ENCODE data around the gene PDRG1.
A peak's percentile ranks its signal among the peaks of the same experiment; 100 is the strongest.
"Not testable (repeated sequence)": the region's sequence is repeated elsewhere in the genome, so short reads cannot be mapped to it uniquely, and the experiment has no call there.

PDRG1 gene

GRCh38 chr20:31966991-31967655 is 15.3 kb upstream of the PDRG1 start:
- no peak for DNase-seq (ENCODE audit: low spot score)

- no peak for DNase-seq (ENCODE audit: low spot score)
Measured at GRCh38 chr20:31963889-31964288, 12.0 kb upstream of the PDRG1 start.

- DNase-seq (ENCODE audit: low spot score): no peak
Measured at GRCh38 chr20:31962761-31963160, 10.9 kb upstream of the PDRG1 start.

DNA sequence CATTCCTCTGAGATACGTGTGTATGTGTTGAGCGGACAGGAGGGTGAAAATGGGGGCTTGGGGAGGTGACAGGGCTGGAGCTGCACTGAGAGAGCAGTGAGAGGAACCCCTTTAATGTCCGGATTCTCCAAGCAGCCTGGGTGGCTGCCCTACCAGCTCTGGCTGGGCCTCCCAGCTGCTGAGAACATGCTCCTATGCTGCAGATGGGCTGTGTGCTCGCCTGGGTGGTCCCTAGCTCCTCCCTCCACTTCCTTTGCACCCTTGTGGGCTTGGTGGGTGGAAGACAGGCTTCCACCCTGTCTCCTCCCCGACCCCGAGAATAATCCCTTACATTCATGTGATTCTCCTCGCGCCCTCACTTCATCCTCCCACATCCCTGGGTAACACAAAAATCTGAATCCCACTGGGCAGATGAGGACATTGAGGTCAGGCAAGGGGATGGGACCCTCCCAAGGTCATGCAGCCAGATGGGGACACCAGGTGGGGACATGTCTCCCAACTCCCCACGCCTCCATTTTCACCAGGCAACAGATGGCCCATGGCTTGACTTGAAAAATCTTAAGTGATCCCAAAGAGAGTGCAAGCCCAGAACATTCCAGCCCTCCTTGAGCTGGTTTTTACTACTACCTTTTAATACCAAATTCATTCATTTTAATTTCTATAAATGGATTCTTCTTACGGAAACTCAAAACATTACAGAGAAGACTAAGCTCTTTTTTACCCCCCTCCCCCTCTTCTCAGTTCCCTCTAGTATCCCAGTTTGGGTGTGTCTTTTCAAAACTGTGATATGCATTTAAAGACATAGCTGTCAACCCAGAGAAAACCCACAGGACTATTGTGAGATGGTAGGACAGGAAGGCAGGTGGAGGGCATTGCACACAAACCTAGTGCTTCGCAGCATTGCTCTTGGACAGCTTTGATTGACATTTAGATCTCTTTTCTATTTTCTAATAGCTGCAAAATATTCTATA is 5.0 kb upstream of the PDRG1 start:
- DNase-seq (ENCODE audit: low spot score): no peak

DNA sequence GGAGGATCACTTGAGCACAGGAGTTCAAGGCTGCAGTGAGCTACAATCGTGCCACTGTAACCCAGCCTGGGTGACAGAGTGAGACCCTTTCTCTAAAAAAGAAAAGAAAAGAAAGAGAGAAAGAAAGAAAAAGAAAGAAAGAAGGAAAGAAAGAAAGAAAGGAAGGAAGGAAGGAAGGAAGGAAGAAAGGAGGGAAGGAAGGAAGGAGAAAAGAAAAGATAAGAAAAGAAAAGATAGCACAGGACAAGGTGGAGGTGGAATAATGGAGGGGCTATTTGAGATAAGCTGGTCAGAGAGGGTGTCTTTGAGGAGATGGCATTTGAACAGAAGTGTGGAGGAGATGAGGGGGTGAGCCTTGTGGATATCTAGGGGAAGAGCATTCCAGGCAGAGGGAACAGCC is 2.7 kb upstream of the PDRG1 start:
- no peak for DNase-seq (ENCODE audit: low spot score)

GRCh38 chr20:31953556-31954148 is 1.8 kb upstream of the PDRG1 start:
- DNase-seq (ENCODE audit: low spot score): no peak

GRCh38 chr20:31951203-31951529 is 680 bp downstream of the PDRG1 start:
- DNase-seq (ENCODE audit: low spot score): no peak

DNA sequence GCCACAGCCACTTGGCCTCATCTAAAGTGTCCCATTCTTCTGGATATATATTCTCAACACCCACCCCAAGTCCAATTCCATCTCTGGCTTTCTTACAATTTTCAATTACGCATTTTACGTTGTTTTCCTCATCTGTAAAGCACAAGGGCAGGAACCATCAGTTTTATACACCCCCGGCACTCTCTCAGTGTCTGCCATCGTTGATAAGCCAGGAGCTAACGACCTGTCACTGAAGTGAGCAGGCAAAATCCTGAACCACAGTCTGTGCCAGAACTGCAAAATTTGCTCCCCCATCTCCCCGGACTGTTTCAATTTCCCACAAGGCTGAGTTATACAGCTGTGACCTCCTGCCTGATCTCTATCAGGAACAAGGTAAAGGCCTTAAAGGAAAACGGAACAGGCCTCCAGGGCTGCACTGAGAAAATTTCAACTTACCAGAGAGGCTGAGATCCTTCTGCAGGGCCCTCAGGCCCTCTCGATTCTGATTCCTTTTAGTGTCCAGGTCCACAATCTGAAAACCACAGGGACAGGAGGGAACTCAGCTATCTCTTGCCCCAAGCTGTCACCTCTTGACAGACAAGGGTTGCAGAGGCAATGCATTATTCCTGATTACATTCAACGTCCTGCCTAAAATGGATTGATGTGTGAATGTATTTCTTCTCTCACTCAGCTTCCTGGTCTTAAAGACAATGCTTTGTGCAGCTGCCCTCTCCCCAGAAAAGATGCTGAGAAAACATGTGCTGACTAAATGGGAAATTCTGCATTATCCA is 1.8 kb downstream of the PDRG1 start:
- no peak for DNase-seq (ENCODE audit: low spot score)

DNA sequence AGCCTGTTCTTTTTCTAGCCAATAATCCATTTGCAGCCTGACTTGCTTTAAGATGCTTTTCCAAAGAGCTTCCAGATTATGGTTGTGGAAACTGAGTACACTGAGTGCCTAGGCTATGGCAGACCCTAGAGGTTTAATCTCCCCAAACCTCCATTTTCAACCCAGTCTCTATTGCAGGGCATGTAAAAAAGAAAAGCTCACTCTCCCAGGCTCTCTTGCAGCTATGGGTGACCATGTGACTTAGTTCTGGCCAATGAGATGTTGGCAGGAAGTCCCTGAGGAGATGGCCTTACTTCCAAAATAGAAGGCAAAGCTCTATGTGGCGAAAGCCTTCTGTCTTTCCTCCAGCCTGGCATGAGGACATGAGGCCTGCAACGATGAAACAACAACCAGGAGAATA is 3.8 kb downstream of the PDRG1 start:
- no peak for DNase-seq (ENCODE audit: low spot score)

DNA sequence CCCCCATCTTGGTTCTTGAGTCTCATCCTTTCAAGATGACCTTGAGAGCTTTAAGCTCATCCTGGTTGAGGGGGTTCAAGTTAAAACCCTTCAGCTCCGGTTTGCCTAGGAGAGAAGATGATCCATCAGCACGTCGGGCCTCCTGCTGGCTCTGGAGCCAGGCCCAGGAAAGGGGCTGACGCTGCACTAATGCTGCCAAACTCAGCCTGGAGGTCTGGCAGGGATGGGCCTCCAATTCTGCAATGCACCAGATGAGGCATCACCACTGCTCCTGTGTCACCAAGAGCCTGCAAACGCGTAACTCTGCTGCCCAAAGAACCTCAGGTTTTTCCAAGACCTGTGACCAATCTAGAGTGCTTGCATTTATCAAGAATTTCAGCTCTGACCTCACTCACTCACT is 6.1 kb downstream of the PDRG1 start:
- DNase-seq (ENCODE audit: low spot score): peak; percentile 63

DNA sequence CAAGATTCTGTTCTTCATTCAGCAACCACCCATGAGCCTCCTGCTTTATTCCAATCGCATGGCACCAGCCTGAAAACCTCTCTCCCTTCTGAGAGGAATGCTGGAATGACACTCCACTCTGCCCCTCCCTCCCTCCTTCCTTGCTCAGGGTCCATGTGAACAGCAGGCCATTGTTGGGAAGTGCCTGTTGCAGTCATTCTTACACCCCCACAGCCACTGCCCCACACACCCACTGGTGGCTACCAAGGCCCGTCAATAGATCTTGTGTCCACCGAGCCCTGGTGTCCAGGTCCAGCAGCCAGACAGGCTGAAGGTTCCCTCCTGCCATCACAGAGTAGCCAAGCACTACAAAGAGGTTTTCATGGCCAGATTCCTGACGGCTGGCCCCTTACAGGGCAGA is 6.5 kb downstream of the PDRG1 start:
- no peak for DNase-seq (ENCODE audit: low spot score)

DNA sequence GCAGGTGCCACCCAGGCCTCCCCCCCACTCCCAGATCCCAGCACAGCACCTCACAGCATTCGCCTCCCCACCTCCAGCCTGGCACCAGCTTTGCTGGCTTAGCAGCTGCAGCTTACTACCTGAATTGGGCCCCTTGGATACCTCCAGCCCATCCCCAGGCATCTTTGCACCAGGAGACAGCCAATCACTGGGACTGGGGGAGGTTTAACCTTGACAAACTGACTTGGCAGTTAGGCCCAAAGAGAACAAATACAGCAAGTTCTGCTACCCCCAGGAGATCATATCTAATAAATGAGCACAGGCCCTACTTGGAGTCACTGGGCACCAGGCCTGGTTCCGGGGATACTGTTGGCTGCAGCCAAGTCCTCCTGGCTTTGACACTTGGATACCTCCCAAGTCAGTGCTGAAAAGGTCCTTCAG is 8.8 kb downstream of the PDRG1 start:
- peak; percentile 67 for DNase-seq (ENCODE audit: low spot score)

GRCh38 chr20:31939661-31940060 is 12.2 kb downstream of the PDRG1 start:
- DNase-seq (ENCODE audit: low spot score): no peak

- DNase-seq (ENCODE audit: low spot score): no peak
Measured at GRCh38 chr20:31937820-31938219, 14.0 kb downstream of the PDRG1 start.

- DNase-seq (ENCODE audit: low spot score): no peak
Measured at GRCh38 chr20:31936420-31936819, 15.4 kb downstream of the PDRG1 start.

- DNase-seq (ENCODE audit: low spot score): no peak
Measured at GRCh38 chr20:31934968-31935764, 16.7 kb downstream of the PDRG1 start.

DNA sequence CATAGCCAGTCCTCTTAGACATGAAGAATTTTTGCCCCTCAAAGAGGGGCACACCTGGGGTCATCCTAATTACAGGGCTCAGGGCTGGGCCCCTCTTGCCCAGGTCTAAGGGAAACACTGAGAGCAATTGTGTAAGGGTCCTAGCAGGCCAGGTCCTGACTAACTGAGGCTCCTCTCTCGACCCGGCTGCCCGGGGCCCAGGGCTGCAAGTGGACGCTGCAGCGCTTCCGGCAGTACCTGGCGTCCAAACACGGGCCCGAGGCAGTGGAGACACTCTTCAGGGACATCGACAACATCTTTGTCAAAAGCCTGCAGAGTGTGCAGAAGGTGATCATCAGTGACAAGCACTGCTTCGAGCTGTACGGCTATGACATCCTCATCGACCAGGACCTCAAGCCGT is 17.4 kb downstream of the PDRG1 start:
- DNase-seq (ENCODE audit: low spot score): no peak

GRCh38 chr20:31933698-31934097 is 18.1 kb downstream of the PDRG1 start:
- DNase-seq (ENCODE audit: low spot score): no peak

DNA sequence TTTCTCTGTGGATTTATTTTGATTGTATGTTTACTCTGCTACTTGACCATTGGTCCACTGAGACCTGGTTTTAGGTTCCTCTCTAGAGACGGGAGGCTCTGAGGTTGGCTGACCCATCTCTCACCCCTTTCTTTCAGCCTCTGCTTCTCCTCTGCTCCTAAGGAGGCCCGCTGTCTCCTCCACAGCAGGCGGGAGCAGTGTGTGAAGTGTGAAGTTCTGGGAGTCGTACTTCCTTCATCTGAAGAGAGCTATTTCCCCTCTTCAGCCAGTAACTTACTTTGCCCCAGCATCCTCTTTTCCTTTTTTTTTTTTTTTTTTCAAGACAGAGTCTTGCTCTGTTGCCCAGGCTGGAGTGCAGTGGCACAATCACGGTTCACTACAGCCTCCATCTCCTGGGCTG is 21.1 kb downstream of the PDRG1 start:
- no peak for DNase-seq (ENCODE audit: low spot score)

DNA sequence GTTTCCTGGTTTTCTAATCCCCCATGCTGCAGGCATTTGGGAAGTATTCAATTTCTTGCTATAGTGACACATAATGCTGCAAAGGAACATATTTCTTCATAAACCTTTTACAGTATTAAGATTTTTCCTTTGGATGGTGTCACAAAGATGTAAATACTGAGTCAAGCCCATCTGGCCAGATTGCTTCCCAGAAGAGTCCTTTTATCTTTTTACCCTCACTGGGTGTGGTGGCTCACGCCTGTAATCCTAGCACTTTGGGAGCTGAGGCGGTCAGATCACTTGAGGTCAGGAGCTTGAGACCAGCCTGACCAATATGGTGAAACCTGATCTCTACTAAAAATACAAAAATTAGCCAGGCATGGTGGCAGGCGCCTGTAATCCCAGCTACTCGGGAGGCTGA is 22.2 kb downstream of the PDRG1 start:
- not testable (repeated sequence) for DNase-seq (ENCODE audit: low spot score)

- DNase-seq (ENCODE audit: low spot score): no peak
Measured at GRCh38 chr20:31927627-31928159, 24.2 kb downstream of the PDRG1 start.

Measured in Ammon's horn (tissue), 1 donor.